ENCODE results near the gene DCDC2. TPM values are rescaled to one million over a fixed set of nuclear protein-coding genes. Genes with fewer than 3 reads are reported as not detected.

Gene DCDC2
- total and polyA plus RNA-seq, 4 donors = 0.51 to 13.0 (median 2.0) TPM

GRCh38 chr6:24257282-24257681 lies 100.6 kb downstream of the DCDC2 start:
- no peak for TF ChIP-seq EGR1 (IDR thresholded peaks at IDR 0.05; ENCODE audit: low read depth in 2 of 2)
- TF ChIP-seq, protein P1, sequence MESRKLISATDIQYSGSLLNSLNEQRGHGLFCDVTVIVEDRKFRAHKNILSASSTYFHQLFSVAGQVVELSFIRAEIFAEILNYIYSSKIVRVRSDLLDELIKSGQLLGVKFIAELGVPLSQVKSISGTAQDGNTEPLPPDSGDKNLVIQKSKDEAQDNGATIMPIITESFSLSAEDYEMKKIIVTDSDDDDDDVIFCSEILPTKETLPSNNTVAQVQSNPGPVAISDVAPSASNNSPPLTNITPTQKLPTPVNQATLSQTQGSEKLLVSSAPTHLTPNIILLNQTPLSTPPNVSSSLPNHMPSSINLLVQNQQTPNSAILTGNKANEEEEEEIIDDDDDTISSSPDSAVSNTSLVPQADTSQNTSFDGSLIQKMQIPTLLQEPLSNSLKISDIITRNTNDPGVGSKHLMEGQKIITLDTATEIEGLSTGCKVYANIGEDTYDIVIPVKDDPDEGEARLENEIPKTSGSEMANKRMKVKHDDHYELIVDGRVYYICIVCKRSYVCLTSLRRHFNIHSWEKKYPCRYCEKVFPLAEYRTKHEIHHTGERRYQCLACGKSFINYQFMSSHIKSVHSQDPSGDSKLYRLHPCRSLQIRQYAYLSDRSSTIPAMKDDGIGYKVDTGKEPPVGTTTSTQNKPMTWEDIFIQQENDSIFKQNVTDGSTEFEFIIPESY (IDR thresholded peaks at IDR 0.05) = no peak
- TF ChIP-seq CTCF (IDR thresholded peaks at IDR 0.05; ENCODE audit: low read depth, low read length, missing input control) = no peak
- TF ChIP-seq, protein P2, sequence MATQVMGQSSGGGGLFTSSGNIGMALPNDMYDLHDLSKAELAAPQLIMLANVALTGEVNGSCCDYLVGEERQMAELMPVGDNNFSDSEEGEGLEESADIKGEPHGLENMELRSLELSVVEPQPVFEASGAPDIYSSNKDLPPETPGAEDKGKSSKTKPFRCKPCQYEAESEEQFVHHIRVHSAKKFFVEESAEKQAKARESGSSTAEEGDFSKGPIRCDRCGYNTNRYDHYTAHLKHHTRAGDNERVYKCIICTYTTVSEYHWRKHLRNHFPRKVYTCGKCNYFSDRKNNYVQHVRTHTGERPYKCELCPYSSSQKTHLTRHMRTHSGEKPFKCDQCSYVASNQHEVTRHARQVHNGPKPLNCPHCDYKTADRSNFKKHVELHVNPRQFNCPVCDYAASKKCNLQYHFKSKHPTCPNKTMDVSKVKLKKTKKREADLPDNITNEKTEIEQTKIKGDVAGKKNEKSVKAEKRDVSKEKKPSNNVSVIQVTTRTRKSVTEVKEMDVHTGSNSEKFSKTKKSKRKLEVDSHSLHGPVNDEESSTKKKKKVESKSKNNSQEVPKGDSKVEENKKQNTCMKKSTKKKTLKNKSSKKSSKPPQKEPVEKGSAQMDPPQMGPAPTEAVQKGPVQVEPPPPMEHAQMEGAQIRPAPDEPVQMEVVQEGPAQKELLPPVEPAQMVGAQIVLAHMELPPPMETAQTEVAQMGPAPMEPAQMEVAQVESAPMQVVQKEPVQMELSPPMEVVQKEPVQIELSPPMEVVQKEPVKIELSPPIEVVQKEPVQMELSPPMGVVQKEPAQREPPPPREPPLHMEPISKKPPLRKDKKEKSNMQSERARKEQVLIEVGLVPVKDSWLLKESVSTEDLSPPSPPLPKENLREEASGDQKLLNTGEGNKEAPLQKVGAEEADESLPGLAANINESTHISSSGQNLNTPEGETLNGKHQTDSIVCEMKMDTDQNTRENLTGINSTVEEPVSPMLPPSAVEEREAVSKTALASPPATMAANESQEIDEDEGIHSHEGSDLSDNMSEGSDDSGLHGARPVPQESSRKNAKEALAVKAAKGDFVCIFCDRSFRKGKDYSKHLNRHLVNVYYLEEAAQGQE (IDR thresholded peaks at IDR 0.05) = no peak
- TF ChIP-seq FOXA2 (IDR thresholded peaks at IDR 0.05) = no peak
- no peak for TF ChIP-seq FOXA1 (IDR thresholded peaks at IDR 0.05)
- TF ChIP-seq, protein P3, sequence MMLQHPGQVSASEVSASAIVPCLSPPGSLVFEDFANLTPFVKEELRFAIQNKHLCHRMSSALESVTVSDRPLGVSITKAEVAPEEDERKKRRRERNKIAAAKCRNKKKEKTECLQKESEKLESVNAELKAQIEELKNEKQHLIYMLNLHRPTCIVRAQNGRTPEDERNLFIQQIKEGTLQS (IDR thresholded peaks at IDR 0.05) = no peak
- no peak for TF ChIP-seq RAD21 (IDR thresholded peaks at IDR 0.05)
- TF ChIP-seq NR2F2 (IDR thresholded peaks at IDR 0.05) = no peak
- no peak for TF ChIP-seq TAF1 (conservative IDR thresholded peaks at IDR 0.05)
- TF ChIP-seq SP1 (IDR thresholded peaks at IDR 0.05) = no peak
- Histone ChIP-seq H3K9me3 (ENCODE audit: control insufficient read depth in 4 of 4, low read length in 3 of 4) (peaks cover 0 to 4% (median 0%) of the 10 kb centered on the region in 4 donors), H3K36me3 (ENCODE audit: control insufficient read depth in 4 of 4, insufficient read depth in 3 of 4, low read depth in 1 of 4, low read length in 3 of 4) (no peaks in the 10 kb centered on the region), H3K27ac (ENCODE audit: low read depth in 1 of 2, low read length in 2 of 2) (no peak overlapping the region), H3K4me1 (ENCODE audit: control insufficient read depth in 4 of 4, insufficient read depth in 4 of 4, low read length in 3 of 4) (no peaks in the 10 kb centered on the region), H3K9ac (ENCODE audit: low read depth in 1 of 2, low read length in 2 of 2) (no peak overlapping the region), H3K4me3 (ENCODE audit: low read depth in 1 of 3, low read length in 3 of 3) (no peak overlapping the region), H3K27me3 (ENCODE audit: control insufficient read depth in 4 of 4, insufficient read depth in 4 of 4, low read length in 3 of 4) (no peaks in the 10 kb centered on the region)
- DNase-seq (ENCODE audit: low spot score) = no peak
- WGBS = 89% methylated on average over 4 of the region's 4 CpGs

DNA sequence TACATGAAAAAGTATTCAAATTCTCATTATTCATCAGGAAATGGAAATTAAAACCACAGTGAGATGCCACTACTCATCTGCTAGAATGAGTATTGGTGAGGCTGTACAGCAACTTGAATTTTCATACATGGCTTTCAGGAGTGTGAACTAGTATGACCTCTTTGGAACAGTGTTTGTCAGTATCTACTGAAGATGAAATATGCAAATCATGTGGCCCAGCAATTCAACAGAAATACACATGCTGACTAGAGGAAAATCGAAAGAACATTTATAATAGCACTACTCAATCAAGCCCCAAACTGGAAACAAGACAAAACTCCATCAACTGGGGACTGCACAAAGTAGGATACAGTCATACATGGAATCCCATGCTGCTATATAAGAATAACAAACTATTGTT lies 102.2 kb downstream of the DCDC2 start:
- Histone ChIP-seq H3K4me3 (ENCODE audit: low read depth in 1 of 3, low read length in 3 of 3) (no peak overlapping the region), H3K27ac (ENCODE audit: low read depth in 1 of 2, low read length in 2 of 2) (no peak overlapping the region), H3K9me3 (ENCODE audit: control insufficient read depth in 4 of 4, low read length in 3 of 4) (peaks cover 0 to 4% (median 0%) of the 10 kb centered on the region in 4 donors), H3K27me3 (ENCODE audit: control insufficient read depth in 4 of 4, insufficient read depth in 4 of 4, low read length in 3 of 4) (no peaks in the 10 kb centered on the region), H3K4me1 (ENCODE audit: control insufficient read depth in 4 of 4, insufficient read depth in 4 of 4, low read length in 3 of 4) (no peaks in the 10 kb centered on the region), H3K9ac (ENCODE audit: low read depth in 1 of 2, low read length in 2 of 2) (no peak overlapping the region), H3K36me3 (ENCODE audit: control insufficient read depth in 4 of 4, insufficient read depth in 3 of 4, low read depth in 1 of 4, low read length in 3 of 4) (no peaks in the 10 kb centered on the region)
- TF ChIP-seq FOXA1 (IDR thresholded peaks at IDR 0.05) (no peak), YY1 (IDR thresholded peaks at IDR 0.05) (no peak)
- DNase-seq (ENCODE audit: low spot score) = no peak
- WGBS = 85% methylated on average over 1 of the region's 1 CpG

Measured in liver (tissue), 9 donors.